ENCODE data around the gene HTRA3.

The HTRA3 gene

GRCh38 chr4:8240211-8241041 lies 29.1 kb upstream of the HTRA3 start:
- H3K9me3 ChIP-seq (ENCODE audit: control insufficient read depth, low read length), result no peaks in the 10 kb centered on the region
- no peak overlapping the region for H3K4me2 ChIP-seq (ENCODE audit: low read length)
- no peaks in the 10 kb centered on the region for H3K79me2 ChIP-seq
- H3K9ac ChIP-seq, result no peak overlapping the region
- no peaks in the 10 kb centered on the region for H3K4me1 ChIP-seq
- H3K36me3 ChIP-seq (ENCODE audit: control insufficient read depth, insufficient read depth, low read length), result no peaks in the 10 kb centered on the region
- H3K4me3 ChIP-seq (ENCODE audit: low read depth, low read length), result no peak overlapping the region
- H3K27ac ChIP-seq, result no peak overlapping the region
- H2AFZ ChIP-seq, result no peak overlapping the region
- TF ChIP-seq CTCF (IDR thresholded peaks at IDR 0.05), result no peak
- no peaks in the 10 kb centered on the region for H3K27me3 ChIP-seq (ENCODE audit: control insufficient read depth, insufficient read depth, low read length)

GRCh38 chr4:8241211-8241779 lies 28.3 kb upstream of the HTRA3 start:
- no peak overlapping the region for H3K9ac ChIP-seq
- no peaks in the 10 kb centered on the region for H3K36me3 ChIP-seq (ENCODE audit: control insufficient read depth, insufficient read depth, low read length)
- no peak overlapping the region for H3K4me2 ChIP-seq (ENCODE audit: low read length)
- no peaks in the 10 kb centered on the region for H3K27me3 ChIP-seq (ENCODE audit: control insufficient read depth, insufficient read depth, low read length)
- H2AFZ ChIP-seq, result no peak overlapping the region
- TF ChIP-seq CTCF (IDR thresholded peaks at IDR 0.05), result no peak
- H3K9me3 ChIP-seq (ENCODE audit: control insufficient read depth, low read length), result no peaks in the 10 kb centered on the region
- H3K27ac ChIP-seq, result no peak overlapping the region
- no peaks in the 10 kb centered on the region for H3K79me2 ChIP-seq
- H3K4me1 ChIP-seq, result no peaks in the 10 kb centered on the region
- no peak overlapping the region for H3K4me3 ChIP-seq (ENCODE audit: low read depth, low read length)

GRCh38 chr4:8241895-8242696 lies 27.5 kb upstream of the HTRA3 start:
- no peak overlapping the region for H3K27ac ChIP-seq
- H3K36me3 ChIP-seq (ENCODE audit: control insufficient read depth, insufficient read depth, low read length), result no peaks in the 10 kb centered on the region
- H3K4me2 ChIP-seq (ENCODE audit: low read length), result no peak overlapping the region
- no peaks in the 10 kb centered on the region for H3K4me1 ChIP-seq
- H3K9me3 ChIP-seq (ENCODE audit: control insufficient read depth, low read length), result no peaks in the 10 kb centered on the region
- H3K4me3 ChIP-seq (ENCODE audit: low read depth, low read length), result no peak overlapping the region
- peak; percentile 89 for TF ChIP-seq CTCF (IDR thresholded peaks at IDR 0.05)
- H3K79me2 ChIP-seq, result no peaks in the 10 kb centered on the region
- H3K9ac ChIP-seq, result no peak overlapping the region
- H3K27me3 ChIP-seq (ENCODE audit: control insufficient read depth, insufficient read depth, low read length), result no peaks in the 10 kb centered on the region
- no peak overlapping the region for H2AFZ ChIP-seq

GRCh38 chr4:8242782-8243560 lies 26.6 kb upstream of the HTRA3 start:
- no peak overlapping the region for H3K4me3 ChIP-seq (ENCODE audit: low read depth, low read length)
- H3K27ac ChIP-seq, result no peak overlapping the region
- H3K36me3 ChIP-seq (ENCODE audit: control insufficient read depth, insufficient read depth, low read length), result no peaks in the 10 kb centered on the region
- no peak for TF ChIP-seq CTCF (IDR thresholded peaks at IDR 0.05)
- H3K4me2 ChIP-seq (ENCODE audit: low read length), result no peak overlapping the region
- no peak overlapping the region for H2AFZ ChIP-seq
- no peaks in the 10 kb centered on the region for H3K4me1 ChIP-seq
- H3K9ac ChIP-seq, result no peak overlapping the region
- H3K79me2 ChIP-seq, result no peaks in the 10 kb centered on the region
- H3K27me3 ChIP-seq (ENCODE audit: control insufficient read depth, insufficient read depth, low read length), result no peaks in the 10 kb centered on the region
- no peaks in the 10 kb centered on the region for H3K9me3 ChIP-seq (ENCODE audit: control insufficient read depth, low read length)

Measured in parathyroid adenoma (tissue), 2 donors.